GM18519 (cell line): ENCODE results near the gene SPRY4.
"Not testable (repeated sequence)": the region's sequence is repeated elsewhere in the genome, so short reads cannot be mapped to it uniquely, and the experiment has no call there.

ENCODE experiments used
- ATAC-seq: cut with Tn5 transposase; IDR thresholded peaks from one replicate; pipeline ENCODE4 v1.9.1; 2021; ENCODE audit warnings: mild to moderate bottlenecking, moderate library complexity; ENCODE audit not compliant: unreplicated experiment, low FRiP score

The SPRY4 gene

GRCh38 chr5:142339781-142340180 lies 15.0 kb upstream of the SPRY4 start:
- no peak for ATAC-seq

GRCh38 chr5:142334538-142334937 lies 9.7 kb upstream of the SPRY4 start:
- no peak for ATAC-seq

- not testable (repeated sequence) for ATAC-seq
Observed at GRCh38 chr5:142333749-142334148, 8.9 kb upstream of the SPRY4 start.

- ATAC-seq, result no peak
Observed at GRCh38 chr5:142330444-142330843, 5.6 kb upstream of the SPRY4 start.

GRCh38 chr5:142330026-142330425 lies 5.2 kb upstream of the SPRY4 start:
- no peak for ATAC-seq

GRCh38 chr5:142327111-142327842 lies 2.5 kb upstream of the SPRY4 start:
- ATAC-seq, result no peak

- ATAC-seq, result no peak
Observed at GRCh38 chr5:142326480-142326938, 1.7 kb upstream of the SPRY4 start.

GRCh38 chr5:142325725-142326479 lies 1.1 kb upstream of the SPRY4 start:
- no peak for ATAC-seq

GRCh38 chr5:142324136-142324870 lies 518 bp downstream of the SPRY4 start:
- peak; percentile 45 for ATAC-seq

GRCh38 chr5:142323480-142324135 lies 1.2 kb downstream of the SPRY4 start:
- no peak for ATAC-seq

- no peak for ATAC-seq
Observed at GRCh38 chr5:142322747-142323479, 1.9 kb downstream of the SPRY4 start.

- no peak for ATAC-seq
Observed at GRCh38 chr5:142322403-142322746, 2.4 kb downstream of the SPRY4 start.

- ATAC-seq, result no peak
Observed at GRCh38 chr5:142320851-142321560, 3.8 kb downstream of the SPRY4 start.

GRCh38 chr5:142320430-142320738 lies 4.4 kb downstream of the SPRY4 start:
- no peak for ATAC-seq

- ATAC-seq, result no peak
Observed at GRCh38 chr5:142319560-142320429, 5.0 kb downstream of the SPRY4 start.

GRCh38 chr5:142319105-142319504 lies 5.7 kb downstream of the SPRY4 start:
- no peak for ATAC-seq

- no peak for ATAC-seq
Observed at GRCh38 chr5:142317753-142318152, 7.1 kb downstream of the SPRY4 start.

- ATAC-seq, result no peak
Observed at GRCh38 chr5:142317173-142317572, 7.6 kb downstream of the SPRY4 start.

GRCh38 chr5:142316681-142317080 lies 8.1 kb downstream of the SPRY4 start:
- no peak for ATAC-seq
